SK-N-SH treated with all-trans-retinoic acid at 6 μM for 48 hours (cell line): ENCODE data around the gene NFAM1.

Source experiments
- ATAC-seq: fragments of 200-7000 bp; cut with Tn5 transposase; 3 replicates; pipeline ENCODE4 v1.9.1; 2020; ENCODE audit warnings: mild to moderate bottlenecking, moderate library complexity
- BACH2 ChIP-seq: fragments of 250-450 bp; sonication (Bioruptor Pico); IDR thresholded peaks from 2 replicates; pipeline ENCODE4 v1.9.0; 2021; ENCODE audit warnings: mild to moderate bottlenecking, borderline replicate concordance
- CREB5 ChIP-seq: fragments of 250-450 bp; sonication (Bioruptor Pico); IDR thresholded peaks from 2 replicates; pipeline ENCODE4 v1.5.1; 2020; ENCODE audit warnings: low read depth, mild to moderate bottlenecking, moderate library complexity
- CSDC2 ChIP-seq: fragments of 250-450 bp; sonication (Bioruptor Pico); IDR thresholded peaks from 2 replicates; pipeline ENCODE4 v1.5.0; 2020; ENCODE audit warnings: mild to moderate bottlenecking, moderate library complexity
- CSRNP3 ChIP-seq: fragments of 250-450 bp; sonication (Bioruptor Pico); IDR thresholded peaks from 2 replicates; pipeline ENCODE4 v1.5.1; 2021; ENCODE audit warnings: mild to moderate bottlenecking, moderate library complexity
- ISL1 ChIP-seq: fragments of 250-450 bp; sonication (Bioruptor Pico); IDR thresholded peaks from 2 replicates; pipeline ENCODE4 v2.1.2; 2022; ENCODE audit warnings: mild to moderate bottlenecking, moderate library complexity
- OSR1 ChIP-seq: fragments of 250-450 bp; sonication (Bioruptor Pico); IDR thresholded peaks from 2 replicates; pipeline ENCODE4 v1.8.0; 2022; ENCODE audit warnings: moderate library complexity, mild to moderate bottlenecking, inconsistent platforms
- PATZ1 ChIP-seq: fragments of 250-450 bp; sonication (Bioruptor Pico); IDR thresholded peaks from 2 replicates; pipeline ENCODE4 v1.8.0; 2020; ENCODE audit warnings: mild to moderate bottlenecking, moderate library complexity, borderline replicate concordance
- POU6F1 ChIP-seq: fragments of 250-450 bp; sonication (Bioruptor Pico); IDR thresholded peaks from 2 replicates; pipeline ENCODE4 v1.8.0; 2021; ENCODE audit warnings: low read depth, mild to moderate bottlenecking, moderate library complexity, borderline replicate concordance
- RARB ChIP-seq: fragments of 250-450 bp; sonication (Bioruptor Pico); IDR thresholded peaks from 2 replicates; pipeline ENCODE4 v1.8.0; 2021; ENCODE audit warnings: mild to moderate bottlenecking, moderate library complexity
- SNAI2 ChIP-seq: fragments of 250-450 bp; sonication (Bioruptor Pico); IDR thresholded peaks from 2 replicates; pipeline ENCODE4 v1.5.0; 2020; ENCODE audit warnings: mild to moderate bottlenecking, moderate library complexity
- TOX ChIP-seq: fragments of 250-450 bp; sonication (Bioruptor Pico); IDR thresholded peaks from 2 replicates; pipeline ENCODE4 v1.8.0; 2021; ENCODE audit warnings: mild to moderate bottlenecking, moderate library complexity, borderline replicate concordance
- TSHZ2 ChIP-seq: fragments of 250-450 bp; sonication (Bioruptor Pico); IDR thresholded peaks from 2 replicates; pipeline ENCODE4 v1.5.0; 2020; ENCODE audit warnings: mild to moderate bottlenecking, moderate library complexity
- ZC3H10 ChIP-seq: fragments of 250-450 bp; sonication (Bioruptor Pico); IDR thresholded peaks from 2 replicates; pipeline ENCODE4 v1.5.1; 2021; ENCODE audit warnings: mild to moderate bottlenecking, moderate library complexity
- ZFP30 ChIP-seq: fragments of 450-650 bp; formaldehyde crosslinking; IDR thresholded peaks from 2 replicates; pipeline ENCODE4 v1.5.0; 2022; ENCODE audit warnings: mild to moderate bottlenecking, moderate library complexity
- ZNF8 ChIP-seq: fragments of 450-650 bp; formaldehyde crosslinking; IDR thresholded peaks from 2 replicates; pipeline ENCODE4 v1.5.0; 2020; ENCODE audit warnings: mild to moderate bottlenecking, moderate library complexity

The NFAM1 gene

GRCh38 chr22:42335839-42336378 lies 96.3 kb downstream of the NFAM1 start:
- no peak for TF ChIP-seq POU6F1 (CRISPR knock-in tag)
- TF ChIP-seq SNAI2 (CRISPR knock-in tag): no peak
- TF ChIP-seq TOX (CRISPR knock-in tag): no peak
- no peak for TF ChIP-seq OSR1
- no peak for TF ChIP-seq CSRNP3 (CRISPR knock-in tag)
- no peak for TF ChIP-seq CREB5 (CRISPR knock-in tag)
- no peak for TF ChIP-seq ISL1 (CRISPR knock-in tag)
- TF ChIP-seq ZFP30 (CRISPR knock-in tag): no peak
- no peak for TF ChIP-seq BACH2 (CRISPR knock-in tag)
- no peak for TF ChIP-seq PATZ1 (CRISPR knock-in tag)
- TF ChIP-seq CSDC2 (CRISPR knock-in tag): no peak
- TF ChIP-seq TSHZ2: no peak
- ATAC-seq: no peak

- TF ChIP-seq CSRNP3 (CRISPR knock-in tag): no peak
- no peak for TF ChIP-seq ZNF8
- no peak for TF ChIP-seq ZC3H10 (CRISPR knock-in tag)
- no peak for TF ChIP-seq PATZ1 (CRISPR knock-in tag)
- TF ChIP-seq RARB (CRISPR knock-in tag): no peak
Measured at GRCh38 chr22:42334875-42335512, 97.2 kb downstream of the NFAM1 start.

GRCh38 chr22:42333544-42333943 lies 98.7 kb downstream of the NFAM1 start:
- no peak for ATAC-seq
- TF ChIP-seq TSHZ2 (no peak), ZC3H10 (CRISPR knock-in tag) (no peak)

More at GRCh38 chr22:42334875-42335512, 97.2 kb downstream of the NFAM1 start:
- ATAC-seq: no peak
